ENCODE data around the gene INMT.
"Not testable (repeated sequence)": the region's sequence is repeated elsewhere in the genome, so short reads cannot be mapped to it uniquely, and the experiment has no call there.

Gene INMT

DNA sequence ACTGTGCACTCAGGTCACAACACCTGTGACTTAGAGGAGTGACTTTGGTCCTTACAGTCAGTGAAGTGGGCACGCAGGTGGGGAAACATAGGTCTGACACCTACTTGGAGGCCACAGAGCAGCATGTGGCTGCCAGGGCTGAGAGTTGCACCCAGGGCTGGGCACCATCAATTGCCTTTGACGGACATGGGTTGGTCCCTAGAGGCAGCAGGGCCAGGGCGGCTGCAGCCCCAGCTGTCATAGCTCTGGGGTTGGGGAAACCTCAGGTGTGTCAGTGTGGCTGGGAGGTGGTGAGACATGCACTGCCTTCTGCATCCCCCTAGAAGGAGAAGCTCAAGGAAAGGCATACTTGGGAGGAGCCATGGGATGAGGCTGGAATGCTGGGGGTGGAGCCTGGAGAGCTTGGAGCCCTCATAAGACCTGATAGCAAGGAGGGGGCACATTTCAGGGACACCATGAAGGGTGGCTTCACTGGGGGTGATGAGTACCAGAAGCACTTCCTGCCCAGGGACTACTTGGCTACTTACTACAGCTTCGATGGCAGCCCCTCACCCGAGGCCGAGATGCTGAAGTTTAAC, at the start of gene INMT:
Gene INMT (plus strand): TSS at position 440 of the 578 bp plus-strand sequence. CDS start 16 bp downstream, at position 456.
- DNase-seq, result no peak

DNA sequence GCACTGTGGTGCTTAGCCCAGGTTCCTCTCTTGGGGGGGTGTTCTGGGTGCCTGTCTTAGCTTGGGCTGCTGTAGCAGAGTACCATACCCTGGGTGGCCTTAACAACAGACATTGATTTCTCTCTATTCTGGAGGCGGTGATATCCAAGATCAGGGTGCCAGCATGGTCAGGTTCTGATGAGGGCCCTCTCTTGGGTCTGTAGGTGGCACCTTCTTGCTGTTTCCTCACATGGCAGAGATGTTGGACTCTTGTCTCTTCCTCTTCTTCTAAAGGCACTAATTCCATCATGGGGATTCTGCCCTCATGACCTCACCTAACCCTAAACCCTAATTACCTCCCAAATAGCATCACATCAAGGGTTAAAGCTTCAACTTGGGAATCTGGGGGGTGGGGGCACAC, 49.7 kb upstream of the INMT start:
- no peak for DNase-seq

DNA sequence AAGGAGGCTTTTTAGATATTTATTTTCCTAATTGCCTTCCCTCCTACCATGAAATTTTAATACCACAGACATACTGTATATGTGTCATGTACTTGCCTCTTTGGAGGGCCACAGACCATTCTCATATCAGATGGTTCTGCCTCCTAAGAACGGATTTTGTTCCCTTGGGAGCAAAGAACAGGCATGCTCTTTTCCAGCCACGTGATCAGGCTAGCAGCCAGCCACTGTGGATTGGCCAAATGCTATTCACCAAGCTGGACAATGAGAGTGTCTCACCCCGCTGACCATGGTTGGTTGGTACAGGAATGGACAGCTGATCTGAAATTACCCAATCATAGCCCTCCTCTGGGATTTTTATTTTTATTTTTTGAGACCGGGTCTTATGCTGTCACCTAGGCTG, 48.2 kb upstream of the INMT start:
- DNase-seq, result no peak

DNA sequence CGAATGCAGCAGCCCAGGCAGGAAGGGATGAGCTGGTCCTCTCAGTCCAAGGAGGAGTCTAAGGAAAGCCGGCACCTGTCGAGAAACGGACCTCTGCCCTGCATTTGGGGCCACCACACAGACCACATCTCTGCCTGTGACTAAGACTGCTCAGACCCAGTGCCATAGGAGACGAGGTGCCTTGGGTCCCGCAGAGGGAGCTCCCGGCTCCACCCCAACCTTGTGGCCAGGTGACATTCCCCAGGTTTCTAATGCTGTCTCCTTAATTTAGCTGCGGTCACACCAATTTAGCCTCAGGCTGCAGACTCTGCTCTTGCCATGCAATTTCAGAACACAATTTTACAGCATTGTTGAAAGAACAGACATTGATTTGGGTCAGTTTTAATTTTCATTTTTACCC, 46.9 kb upstream of the INMT start:
- DNase-seq, result no peak

DNA sequence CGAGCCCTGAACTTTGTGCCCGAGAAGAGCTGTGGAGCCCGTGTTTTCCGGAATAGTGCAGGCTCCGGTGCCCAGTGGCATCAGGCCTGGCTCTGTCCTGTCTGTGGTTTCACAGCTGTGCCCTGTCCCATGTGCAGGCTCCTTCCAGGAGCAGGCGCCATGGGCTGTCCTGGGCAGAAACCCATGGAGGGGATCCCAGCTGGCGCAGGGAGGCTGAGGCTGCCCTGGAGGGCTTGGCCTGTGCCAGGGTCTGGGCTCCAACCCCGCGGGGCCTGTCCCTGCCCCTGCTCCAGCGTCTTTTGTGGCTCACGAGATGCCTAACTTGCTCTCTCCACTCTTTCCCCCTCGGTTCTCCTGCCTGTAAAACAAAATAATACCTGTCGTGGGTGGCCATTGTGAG, 46.3 kb upstream of the INMT start:
- DNase-seq, result peak in 3 of 58 donors; percentile 6 to 28 (median 9)

DNA sequence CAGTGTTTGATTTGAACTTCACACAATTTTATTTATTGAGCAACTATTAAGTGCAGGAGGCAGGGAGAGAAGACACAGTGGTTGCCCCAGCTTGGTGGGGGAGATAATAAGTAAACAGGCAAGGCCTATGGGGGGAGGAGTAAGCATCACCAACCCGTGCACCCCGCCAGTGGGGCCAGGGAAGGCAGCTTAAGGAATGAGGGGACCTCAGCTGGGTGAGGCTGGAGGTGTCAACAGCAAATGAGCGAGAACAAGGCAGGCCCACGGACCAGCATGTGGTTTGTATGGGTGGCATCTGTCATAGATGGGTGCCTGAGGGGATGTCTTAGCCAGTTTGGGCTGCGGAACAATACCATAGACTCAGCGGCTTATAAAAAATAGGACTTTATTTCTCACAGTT, 45.6 kb upstream of the INMT start:
- no peak for DNase-seq

DNA sequence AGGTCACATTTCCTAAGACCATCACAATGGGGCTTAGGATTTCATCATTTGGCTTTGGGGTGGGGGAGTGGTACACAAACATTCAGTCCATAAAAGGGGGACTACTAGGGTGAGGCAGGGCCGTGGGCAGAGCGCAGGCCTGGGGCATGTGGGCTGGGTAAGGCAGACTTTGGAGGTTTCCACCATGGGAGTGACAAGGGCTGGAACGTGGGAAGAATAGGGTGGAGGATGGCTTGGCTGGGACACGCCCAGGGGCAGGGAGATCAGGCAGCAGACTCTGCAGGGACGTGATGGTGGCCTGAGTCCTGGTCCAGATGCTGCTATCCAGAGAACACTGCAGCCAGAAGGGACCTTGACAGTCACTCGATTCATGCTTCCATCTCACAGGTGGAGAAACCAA, 45.0 kb upstream of the INMT start:
- no peak for DNase-seq

DNA sequence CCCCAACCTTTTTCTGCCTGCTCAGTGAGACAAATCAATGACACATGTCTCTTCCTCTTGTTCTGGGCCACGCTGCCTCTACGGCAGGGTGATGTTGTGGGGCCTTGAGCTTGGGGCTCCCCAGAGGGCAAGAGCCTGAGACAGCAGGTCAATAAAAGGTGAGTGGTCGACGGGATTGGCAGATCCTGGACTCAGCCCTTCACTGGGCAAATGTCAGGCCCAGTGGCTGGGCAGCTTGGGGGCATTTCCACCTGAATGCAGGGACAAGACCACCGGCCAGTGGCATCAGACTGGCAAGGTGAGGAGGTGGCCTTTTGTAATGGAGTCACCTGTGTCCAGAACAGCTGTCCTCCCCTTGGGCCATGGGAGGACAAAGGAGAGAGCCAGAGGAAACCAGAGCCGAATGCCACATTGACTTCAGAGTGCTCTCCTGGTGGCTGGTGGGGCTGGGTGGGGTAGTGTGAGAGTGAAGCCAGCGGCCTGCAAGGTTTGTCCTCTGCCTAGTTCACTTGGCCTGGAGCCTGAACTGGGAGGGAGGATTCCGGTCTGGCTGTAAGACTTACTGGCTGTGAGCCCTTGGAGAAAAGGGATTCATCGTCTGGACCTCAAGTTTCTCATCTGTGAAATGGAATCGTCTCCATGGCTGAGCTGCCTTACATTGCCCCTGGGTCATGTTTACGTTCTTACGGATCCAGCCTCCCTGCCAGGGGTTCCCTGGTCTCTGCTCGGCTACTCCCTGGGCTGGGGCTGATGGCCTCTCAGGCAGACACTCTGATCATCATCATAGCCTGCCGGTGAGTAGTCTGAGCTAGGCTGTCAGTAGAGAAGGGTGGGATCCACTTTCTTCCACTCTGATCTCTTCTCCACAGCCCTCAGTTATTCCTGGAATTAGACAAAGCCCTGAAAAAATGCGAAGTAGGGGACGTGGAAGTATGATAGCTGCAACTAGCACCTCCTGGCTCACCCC, 44.3 kb upstream of the INMT start:
- DNase-seq, result no peak

DNA sequence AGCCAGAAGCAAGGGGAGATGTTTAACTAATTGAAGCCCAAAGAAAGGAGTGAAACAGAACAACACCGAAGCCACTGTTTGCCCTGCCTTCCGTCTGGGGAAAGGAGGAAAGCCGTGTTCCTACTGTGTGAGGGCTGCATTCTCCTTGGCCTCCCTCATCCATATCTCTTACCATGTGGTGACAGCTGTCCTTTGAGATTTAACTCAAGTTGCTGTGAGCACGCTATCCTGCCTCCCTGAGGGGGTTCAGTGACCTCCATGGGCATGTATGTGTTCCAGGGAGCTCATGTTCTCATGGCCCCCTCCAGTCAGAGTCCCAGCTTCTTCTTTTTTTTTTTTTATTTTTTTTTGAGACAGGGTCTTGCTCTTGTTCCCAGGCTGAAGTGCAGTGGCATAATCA, 43.5 kb upstream of the INMT start:
- DNase-seq, result no peak

DNA sequence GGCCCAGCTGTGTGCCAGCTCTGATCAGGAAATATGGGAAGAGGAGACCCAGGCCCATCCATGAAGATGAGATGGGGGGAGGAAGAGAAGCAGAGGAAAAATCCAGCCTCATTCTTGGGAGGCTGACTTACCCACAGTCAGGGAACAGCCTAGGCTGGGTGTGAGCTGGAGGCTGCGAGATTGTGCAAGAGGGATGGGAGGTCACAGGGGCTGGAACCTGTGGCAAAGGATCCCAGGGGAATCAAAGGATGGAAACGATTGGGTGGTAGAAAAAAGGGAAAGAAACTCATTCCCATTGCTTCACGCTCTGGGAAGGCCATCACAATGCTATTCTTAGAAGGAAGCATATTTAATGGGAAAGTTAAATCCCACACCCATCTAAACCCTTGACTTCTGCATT, 43.0 kb upstream of the INMT start:
- no peak for DNase-seq

DNA sequence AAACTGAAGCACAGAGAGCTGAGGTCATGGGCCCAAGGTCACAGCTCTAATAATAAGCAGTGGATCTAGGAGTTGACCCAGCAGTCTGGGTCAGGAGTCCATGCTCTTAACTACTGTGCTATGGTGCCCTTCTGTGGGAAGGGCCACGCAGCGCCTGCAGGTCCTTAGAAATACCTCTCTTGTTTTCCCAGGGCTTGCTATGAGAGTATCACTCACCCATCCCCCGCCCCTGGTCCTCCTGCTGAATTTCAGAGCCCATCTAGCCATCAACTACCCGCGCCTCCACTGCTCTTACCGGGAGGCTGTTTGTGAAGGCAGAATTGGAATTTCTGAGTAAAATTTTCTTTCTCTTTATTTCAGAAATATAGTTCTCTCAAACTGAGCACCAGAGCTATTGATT, 42.4 kb upstream of the INMT start:
- DNase-seq, result no peak

DNA sequence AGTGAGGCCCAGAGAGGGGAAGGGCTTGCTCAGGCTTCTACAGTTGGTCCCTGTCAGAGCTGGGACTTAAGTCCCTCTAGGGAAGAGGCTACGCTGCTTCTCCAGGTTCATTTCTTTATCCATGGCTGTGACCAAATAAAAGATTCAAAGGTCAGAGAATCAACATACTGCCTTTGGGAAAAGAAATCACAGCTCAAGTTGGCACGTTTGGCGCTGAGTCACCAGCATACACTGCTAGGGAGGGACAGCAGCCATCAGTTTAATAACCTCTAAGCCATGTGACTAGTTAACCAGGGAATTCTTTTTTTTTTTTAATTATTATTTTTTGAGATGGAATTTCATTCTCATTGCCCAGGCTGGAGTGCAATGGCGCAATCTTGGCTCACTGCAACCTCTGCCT, 41.3 kb upstream of the INMT start:
- no peak for DNase-seq

DNA sequence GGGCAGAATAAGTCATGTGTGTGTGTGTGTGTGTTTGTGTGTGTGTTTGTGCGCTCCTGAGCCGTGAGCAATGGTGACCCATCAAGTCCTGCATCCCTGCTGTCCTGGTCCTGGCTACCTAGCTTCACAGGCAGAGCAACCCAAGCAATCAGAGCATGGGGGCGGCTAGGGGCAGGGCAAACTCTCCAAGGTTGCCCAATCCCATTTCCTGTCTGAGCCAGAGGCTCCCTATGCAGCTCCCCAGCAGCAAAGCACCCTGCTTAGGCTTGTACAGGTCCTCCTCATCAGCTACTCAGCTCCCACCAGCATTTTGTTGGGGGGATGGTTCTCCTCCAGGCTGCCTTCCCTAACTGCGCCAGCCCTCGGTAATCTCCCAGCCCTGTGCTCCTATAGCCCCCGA, 38.5 kb upstream of the INMT start:
- DNase-seq, result no peak

DNA sequence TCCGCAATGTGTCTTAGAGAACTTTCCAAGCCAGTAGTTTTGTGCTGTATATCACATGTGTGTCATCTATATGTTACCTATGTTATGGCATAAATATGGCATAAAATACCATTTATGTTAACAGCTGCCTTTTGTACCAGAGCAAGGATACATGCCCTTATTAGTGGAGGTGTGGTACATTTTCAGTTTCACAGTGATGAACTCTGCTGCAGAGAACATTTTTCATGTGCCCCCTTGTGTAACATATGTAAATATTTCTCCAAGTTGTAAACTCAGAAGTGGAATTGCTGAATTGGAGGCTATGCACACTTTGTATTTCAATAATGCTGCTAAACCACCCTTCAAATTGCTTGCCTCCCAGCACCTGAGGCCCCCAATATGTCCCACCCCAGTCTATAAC, 37.8 kb upstream of the INMT start:
- DNase-seq, result no peak

DNA sequence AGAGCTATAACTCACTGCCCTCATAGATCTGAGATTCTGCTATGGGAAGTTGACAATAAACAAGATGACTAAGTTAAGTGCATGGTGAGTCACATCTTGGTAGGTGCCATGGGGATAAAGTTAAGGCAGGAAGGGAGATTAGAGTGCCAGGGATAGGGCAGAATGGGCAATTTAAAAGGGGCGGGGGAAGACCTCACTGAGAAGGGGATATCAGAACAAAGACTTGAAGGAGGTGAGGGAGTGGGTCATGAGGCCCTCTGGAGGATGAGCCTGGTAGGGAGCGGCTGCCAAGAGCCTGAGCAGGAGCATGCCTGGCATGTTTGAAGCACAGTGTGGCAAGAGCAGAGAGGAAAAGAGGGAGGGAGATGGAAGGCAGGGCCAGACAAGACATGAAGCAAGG, 34.8 kb upstream of the INMT start:
- DNase-seq, result no peak

DNA sequence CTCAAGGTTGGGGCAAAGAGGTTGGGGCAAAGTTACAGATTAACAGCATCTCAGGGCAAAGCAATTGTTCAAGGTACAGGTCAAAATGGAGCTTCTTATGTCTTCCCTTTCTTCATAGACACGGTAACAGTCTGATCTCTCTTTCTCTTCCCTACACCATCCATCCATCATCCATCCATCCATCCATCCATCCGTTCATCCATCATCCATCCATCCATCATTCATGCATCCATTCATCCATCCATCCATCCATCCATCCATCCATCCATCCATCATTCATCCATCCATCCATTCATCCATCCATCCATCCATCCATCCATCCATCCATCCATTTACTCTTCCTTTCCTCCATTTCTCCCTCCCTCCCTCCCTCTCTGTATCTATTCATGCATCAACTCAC, 32.5 kb upstream of the INMT start:
- not testable (repeated sequence) for DNase-seq

DNA sequence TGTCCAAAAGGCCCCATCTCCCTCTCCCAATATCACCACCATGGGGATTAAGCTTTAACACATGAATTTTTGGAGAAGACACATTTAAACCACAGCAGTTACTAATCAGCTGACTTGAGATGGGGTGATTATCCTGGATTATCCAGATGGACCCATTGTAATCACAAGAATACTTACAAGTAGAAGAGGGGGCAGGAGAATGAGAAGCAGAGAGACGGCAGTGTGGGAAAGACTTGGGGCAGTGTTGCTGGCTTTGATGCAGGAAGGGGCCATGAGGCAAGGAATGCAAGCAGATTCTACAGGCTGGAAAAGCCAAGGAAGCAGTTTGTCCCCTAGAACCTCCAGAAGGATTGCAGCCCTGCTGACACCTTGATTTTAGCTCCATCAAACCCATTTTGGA, 30.7 kb upstream of the INMT start:
- no peak for DNase-seq

DNA sequence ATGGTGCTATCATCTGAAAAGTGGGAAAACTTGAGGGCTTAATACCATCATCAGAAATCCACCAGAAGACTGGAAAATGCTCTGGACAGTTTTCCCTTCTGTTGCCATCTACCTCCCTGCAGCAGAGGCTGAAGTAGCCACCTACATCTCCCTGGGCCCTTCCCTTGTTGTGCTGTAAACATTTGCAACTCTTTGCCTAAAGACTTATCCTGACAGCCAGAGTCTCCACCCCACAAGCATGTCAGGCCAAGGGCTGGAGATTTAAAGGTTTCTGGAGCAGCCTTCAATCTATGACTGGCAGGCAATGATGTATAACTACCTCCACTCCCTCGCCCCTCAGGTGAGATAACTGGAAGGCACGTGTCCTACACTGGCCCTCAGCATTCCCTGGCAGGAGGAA, 29.7 kb upstream of the INMT start:
- DNase-seq, result no peak

DNA sequence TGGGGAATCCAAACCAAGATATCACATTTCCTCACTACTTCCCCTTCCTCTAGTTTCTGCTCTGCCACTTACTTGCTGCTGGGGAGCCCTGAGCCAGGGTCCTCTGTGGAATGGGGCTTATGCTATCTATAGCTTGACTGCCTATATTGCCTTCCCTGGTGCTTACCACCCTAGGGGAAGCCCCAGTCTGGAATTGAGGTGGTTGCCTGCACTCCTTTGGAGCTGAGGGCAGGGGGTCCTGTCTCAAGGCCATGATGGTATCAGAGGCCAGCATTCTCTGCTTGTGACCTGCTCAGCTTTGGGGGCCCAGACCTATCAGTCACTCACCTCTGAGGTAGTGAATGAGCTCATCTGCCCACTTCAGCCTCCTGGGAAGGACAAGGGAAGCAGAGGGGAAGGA, 29.3 kb upstream of the INMT start:
- no peak for DNase-seq

DNA sequence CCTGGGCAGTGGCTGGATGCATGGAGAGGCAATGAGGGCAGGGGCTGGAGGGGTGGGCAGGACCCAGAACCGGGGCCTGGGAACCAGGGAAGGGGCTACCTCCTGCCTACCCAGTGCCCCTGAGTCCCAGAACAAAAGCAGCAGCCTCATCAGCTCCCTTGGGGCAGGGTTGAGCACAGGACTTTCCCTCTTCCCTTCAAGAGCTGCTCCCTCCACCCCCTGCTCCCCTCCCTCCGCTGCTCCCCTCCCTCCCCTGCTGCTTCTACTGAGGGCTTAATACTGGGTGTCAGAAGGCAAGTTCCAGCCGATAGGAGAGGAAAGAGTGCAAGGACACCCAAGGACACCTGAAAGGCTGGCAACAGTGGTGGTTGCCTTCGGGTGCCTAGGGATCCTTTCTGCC, 28.2 kb upstream of the INMT start:
- no peak for DNase-seq

DNA sequence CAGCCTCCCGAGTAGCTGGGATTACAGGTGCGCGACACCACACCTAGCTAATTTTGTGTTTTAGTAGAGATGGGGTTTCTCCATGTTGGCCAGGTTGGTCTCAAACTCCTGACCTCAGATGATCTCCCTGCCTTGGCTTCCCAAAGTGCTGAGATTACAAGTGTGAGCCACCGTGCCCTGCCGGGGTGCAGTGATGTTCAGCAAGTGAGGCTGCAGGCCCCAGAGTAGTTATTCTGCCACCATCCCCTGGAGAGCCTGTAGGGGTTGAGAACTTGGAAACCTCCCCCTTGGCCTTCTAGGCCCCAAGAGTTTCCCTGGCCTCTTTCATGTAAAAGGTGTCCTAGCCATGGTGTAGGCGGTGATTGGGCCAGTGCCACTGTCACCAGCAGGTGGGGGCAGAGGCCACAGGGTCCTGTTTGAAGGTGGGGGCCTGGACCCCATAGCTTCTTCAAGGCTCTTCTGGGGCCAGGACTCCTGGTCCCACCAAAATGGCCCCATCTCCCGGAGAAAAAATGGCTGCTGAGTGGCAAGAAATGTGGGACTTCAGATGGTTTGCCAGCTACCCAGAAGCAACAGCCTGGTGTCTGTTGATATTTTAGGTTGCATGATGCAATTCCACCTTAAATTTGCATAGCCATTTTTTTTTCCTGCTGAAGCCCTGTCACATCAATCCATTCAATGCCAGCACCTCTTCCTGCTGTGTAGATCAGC, 25.5 kb upstream of the INMT start:
- DNase-seq, result no peak
